ENCODE data around the gene SALL3.

- TF ChIP-seq, protein P1, sequence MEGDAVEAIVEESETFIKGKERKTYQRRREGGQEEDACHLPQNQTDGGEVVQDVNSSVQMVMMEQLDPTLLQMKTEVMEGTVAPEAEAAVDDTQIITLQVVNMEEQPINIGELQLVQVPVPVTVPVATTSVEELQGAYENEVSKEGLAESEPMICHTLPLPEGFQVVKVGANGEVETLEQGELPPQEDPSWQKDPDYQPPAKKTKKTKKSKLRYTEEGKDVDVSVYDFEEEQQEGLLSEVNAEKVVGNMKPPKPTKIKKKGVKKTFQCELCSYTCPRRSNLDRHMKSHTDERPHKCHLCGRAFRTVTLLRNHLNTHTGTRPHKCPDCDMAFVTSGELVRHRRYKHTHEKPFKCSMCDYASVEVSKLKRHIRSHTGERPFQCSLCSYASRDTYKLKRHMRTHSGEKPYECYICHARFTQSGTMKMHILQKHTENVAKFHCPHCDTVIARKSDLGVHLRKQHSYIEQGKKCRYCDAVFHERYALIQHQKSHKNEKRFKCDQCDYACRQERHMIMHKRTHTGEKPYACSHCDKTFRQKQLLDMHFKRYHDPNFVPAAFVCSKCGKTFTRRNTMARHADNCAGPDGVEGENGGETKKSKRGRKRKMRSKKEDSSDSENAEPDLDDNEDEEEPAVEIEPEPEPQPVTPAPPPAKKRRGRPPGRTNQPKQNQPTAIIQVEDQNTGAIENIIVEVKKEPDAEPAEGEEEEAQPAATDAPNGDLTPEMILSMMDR (IDR thresholded peaks at IDR 0.05) = no peak
- no peak for TF ChIP-seq POLR2A (IDR thresholded peaks at IDR 0.05)
Measured at GRCh38 chr18:78993014-78993926, 13.7 kb downstream of the SALL3 start.

Measured in gastroesophageal sphincter (tissue), 3 donors.